Esophagus (tissue), 2 donors: ENCODE data around the gene PRDM2. TPM values are rescaled to one million over a fixed set of nuclear protein-coding genes. Genes with fewer than 3 reads are reported as not detected.

Source experiments
- H3K27ac ChIP-seq, 2 donors: one replicate each; pipeline ENCODE4 v1.5.1; 2013; ENCODE audit warnings: low read depth in 2 of 2, mild to moderate bottlenecking in 2 of 2, inconsistent platforms in 1 of 2, low read length in 1 of 2, moderate library complexity in 1 of 2
- H3K27me3 ChIP-seq, 2 donors: one replicate each; pipeline ENCODE4 v1.6.1; 2013; ENCODE audit warnings: low read length in 2 of 2, control low read depth in 1 of 2, mild to moderate bottlenecking in 1 of 2; ENCODE audit not compliant: insufficient read depth in 2 of 2, control insufficient read depth in 1 of 2
- H3K36me3 ChIP-seq, 2 donors: one replicate each; pipeline ENCODE4 v1.6.1; 2013; ENCODE audit warnings: low read length in 1 of 2; ENCODE audit not compliant: control insufficient read depth in 2 of 2, insufficient read depth in 2 of 2
- H3K4me1 ChIP-seq, 2 donors: one replicate each; pipeline ENCODE4 v1.6.1; 2013; ENCODE audit warnings: low read length in 1 of 2; ENCODE audit not compliant: control insufficient read depth in 2 of 2, insufficient read depth in 2 of 2
- H3K4me3 ChIP-seq, 2 donors: one replicate each; pipeline ENCODE4 v1.5.1; 2013; ENCODE audit warnings: low read length in 2 of 2, mild to moderate bottlenecking in 2 of 2, low read depth in 1 of 2, moderate library complexity in 1 of 2
- H3K9me3 ChIP-seq, 2 donors: one replicate each; pipeline ENCODE4 v1.6.1; 2013; ENCODE audit warnings: mild to moderate bottlenecking in 2 of 2, low read depth in 1 of 2, low read length in 1 of 2, moderate library complexity in 1 of 2; ENCODE audit not compliant: control insufficient read depth in 2 of 2, insufficient read depth in 1 of 2
- WGBS, 2 donors: extraction: QIAGEN DNeasy Blood & Tissue Kit; methylation state at CpG; one replicate each; pipeline ENCODE4 v1.1.7; 2013; 5-methylcytosine and 5-hydroxymethylcytosine counted together
- polyA plus RNA-seq, 2 donors: library from polyadenylated mRNA; stranded (reverse); fragments of 200-250 nt; gene quantifications; one replicate each; pipeline ENCODE4 v1.2.3, GENCODE V29; 2013
- donor health status: healthy with polysubstance abuse.
- donor health status: Bipolar disorder and iron deficiency.

The PRDM2 gene
- polyA plus RNA-seq, 2 donors = 12.1 to 16.0 TPM

DNA sequence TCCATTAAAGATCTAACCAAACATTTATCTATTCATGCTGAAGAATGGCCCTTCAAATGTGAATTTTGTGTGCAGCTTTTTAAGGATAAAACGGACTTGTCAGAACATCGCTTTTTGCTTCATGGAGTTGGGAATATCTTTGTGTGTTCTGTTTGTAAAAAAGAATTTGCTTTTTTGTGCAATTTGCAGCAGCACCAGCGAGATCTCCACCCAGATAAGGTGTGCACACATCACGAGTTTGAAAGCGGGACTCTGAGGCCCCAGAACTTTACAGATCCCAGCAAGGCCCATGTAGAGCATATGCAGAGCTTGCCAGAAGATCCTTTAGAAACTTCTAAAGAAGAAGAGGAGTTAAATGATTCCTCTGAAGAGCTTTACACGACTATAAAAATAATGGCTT is 81.2 kb downstream of the PRDM2 start:
- H3K27ac ChIP-seq = no peak overlapping the region
- H3K4me1 ChIP-seq = peaks cover 0 to 2% of the 10 kb centered on the region in 2 donors

DNA sequence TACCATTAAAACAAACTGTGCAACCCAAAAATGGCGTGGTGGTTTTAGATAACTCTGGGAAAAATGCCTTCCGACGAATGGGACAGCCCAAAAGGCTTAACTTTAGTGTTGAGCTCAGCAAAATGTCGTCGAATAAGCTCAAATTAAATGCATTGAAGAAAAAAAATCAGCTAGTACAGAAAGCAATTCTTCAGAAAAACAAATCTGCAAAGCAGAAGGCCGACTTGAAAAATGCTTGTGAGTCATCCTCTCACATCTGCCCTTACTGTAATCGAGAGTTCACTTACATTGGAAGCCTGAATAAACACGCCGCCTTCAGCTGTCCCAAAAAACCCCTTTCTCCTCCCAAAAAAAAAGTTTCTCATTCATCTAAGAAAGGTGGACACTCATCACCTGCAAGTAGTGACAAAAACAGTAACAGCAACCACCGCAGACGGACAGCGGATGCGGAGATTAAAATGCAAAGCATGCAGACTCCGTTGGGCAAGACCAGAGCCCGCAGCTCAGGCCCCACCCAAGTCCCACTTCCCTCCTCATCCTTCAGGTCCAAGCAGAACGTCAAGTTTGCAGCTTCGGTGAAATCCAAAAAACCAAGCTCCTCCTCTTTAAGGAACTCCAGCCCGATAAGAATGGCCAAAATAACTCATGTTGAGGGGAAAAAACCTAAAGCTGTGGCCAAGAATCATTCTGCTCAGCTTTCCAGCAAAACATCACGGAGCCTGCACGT is 82.1 kb downstream of the PRDM2 start:
- no peak overlapping the region for H3K4me3 ChIP-seq
- no peaks in the 10 kb centered on the region for H3K9me3 ChIP-seq
- H3K27ac ChIP-seq = peak overlapping the region in 1 of 2 donors; percentile 67
- no peaks in the 10 kb centered on the region for H3K27me3 ChIP-seq
- peaks cover 13 to 33% of the 10 kb centered on the region in 2 donors for H3K36me3 ChIP-seq
- WGBS, 2 donors = 44 to 53% methylated on average over 20 of the region's 20 CpGs
- H3K4me1 ChIP-seq = peaks cover 0 to 2% of the 10 kb centered on the region in 2 donors

More for the DNA sequence above, 81.2 kb downstream of the PRDM2 start:
- H3K36me3 ChIP-seq = peaks cover 16 to 37% of the 10 kb centered on the region in 2 donors
- WGBS, 2 donors = 82% methylated on average over 6 of the region's 6 CpGs
- no peaks in the 10 kb centered on the region for H3K9me3 ChIP-seq
- no peaks in the 10 kb centered on the region for H3K27me3 ChIP-seq
- H3K4me3 ChIP-seq = no peak overlapping the region

GRCh38 chr1:13782634-13783360 is 82.8 kb downstream of the PRDM2 start:
- Histone ChIP-seq H3K4me1 (peaks cover 0 to 2% of the 10 kb centered on the region in 2 donors), H3K27ac (peak overlapping the region in 1 of 2 donors; percentile 67), H3K36me3 (peaks cover 13 to 32% of the 10 kb centered on the region in 2 donors), H3K27me3 (no peaks in the 10 kb centered on the region), H3K4me3 (no peak overlapping the region), H3K9me3 (no peaks in the 10 kb centered on the region)
- 64 to 74% methylated on average over 12 of the region's 12 CpGs for WGBS, 2 donors

DNA sequence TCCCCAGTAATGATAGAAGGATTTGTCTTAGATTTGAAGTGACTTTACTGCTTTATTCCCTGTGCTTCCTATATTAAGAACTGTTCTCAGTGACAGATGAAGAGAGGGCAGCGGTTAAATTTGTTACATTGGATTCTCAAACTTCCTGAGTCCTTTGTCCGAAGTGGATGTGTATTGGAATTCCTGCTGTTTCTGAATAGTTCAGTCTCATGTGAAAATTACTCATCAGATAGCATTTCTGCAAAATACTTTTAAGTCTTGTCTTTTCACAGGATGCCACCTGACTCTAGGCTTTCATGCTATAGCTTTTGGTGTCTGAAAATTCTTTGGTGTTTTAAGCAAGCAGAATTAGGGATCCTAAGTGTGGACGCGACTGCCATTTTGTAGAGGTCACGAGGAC is 83.6 kb downstream of the PRDM2 start:
- no peak overlapping the region for H3K4me3 ChIP-seq
- no peaks in the 10 kb centered on the region for H3K27me3 ChIP-seq
- H3K27ac ChIP-seq = no peak overlapping the region
- 72 to 88% methylated on average over 5 of the region's 5 CpGs for WGBS, 2 donors
- no peaks in the 10 kb centered on the region for H3K9me3 ChIP-seq
- H3K36me3 ChIP-seq = peaks cover 13 to 29% of the 10 kb centered on the region in 2 donors
- peaks cover 0 to 2% of the 10 kb centered on the region in 2 donors for H3K4me1 ChIP-seq

GRCh38 chr1:13784971-13785370 is 85.0 kb downstream of the PRDM2 start:
- H3K27ac ChIP-seq = no peak overlapping the region
- H3K4me1 ChIP-seq = peaks cover 0 to 2% of the 10 kb centered on the region in 2 donors
- H3K27me3 ChIP-seq = no peaks in the 10 kb centered on the region
- H3K4me3 ChIP-seq = no peak overlapping the region
- WGBS, 2 donors = 61 to 71% methylated on average over 5 of the region's 5 CpGs
- H3K9me3 ChIP-seq = no peaks in the 10 kb centered on the region
- peaks cover 6 to 24% of the 10 kb centered on the region in 2 donors for H3K36me3 ChIP-seq

DNA sequence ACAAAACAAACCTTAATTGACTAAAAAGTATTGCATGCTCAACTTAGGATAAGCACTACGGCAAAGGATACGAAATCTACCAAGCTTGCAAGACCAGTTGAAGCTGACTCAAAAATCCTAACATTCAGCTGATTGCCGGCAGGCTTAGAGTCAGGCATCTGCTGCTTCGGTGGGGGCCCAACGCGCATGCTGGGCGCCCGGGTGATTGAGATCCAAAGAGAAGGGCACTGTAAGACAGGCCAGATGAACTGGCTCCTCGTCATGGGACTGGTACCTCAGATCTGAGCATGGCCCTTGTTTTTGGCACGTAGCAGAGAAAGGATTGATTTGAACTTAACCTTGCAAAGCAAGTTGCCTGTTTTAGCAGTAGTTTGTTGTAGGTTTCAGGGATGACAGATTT is 86.6 kb downstream of the PRDM2 start:
- no peaks in the 10 kb centered on the region for H3K27me3 ChIP-seq
- H3K27ac ChIP-seq = no peak overlapping the region
- H3K4me1 ChIP-seq = peaks cover 0 to 2% of the 10 kb centered on the region in 2 donors
- no peak overlapping the region for H3K4me3 ChIP-seq
- H3K9me3 ChIP-seq = no peaks in the 10 kb centered on the region
- peaks cover 3 to 22% of the 10 kb centered on the region in 2 donors for H3K36me3 ChIP-seq
- 92 to 95% methylated on average over 10 of the region's 10 CpGs for WGBS, 2 donors

- 92 to 94% methylated on average over 6 of the region's 6 CpGs for WGBS, 2 donors
- peaks cover 3 to 20% of the 10 kb centered on the region in 2 donors for H3K36me3 ChIP-seq
These were observed 88.8 kb downstream of the PRDM2 start for GRCh38 chr1:13788795-13789194.

DNA sequence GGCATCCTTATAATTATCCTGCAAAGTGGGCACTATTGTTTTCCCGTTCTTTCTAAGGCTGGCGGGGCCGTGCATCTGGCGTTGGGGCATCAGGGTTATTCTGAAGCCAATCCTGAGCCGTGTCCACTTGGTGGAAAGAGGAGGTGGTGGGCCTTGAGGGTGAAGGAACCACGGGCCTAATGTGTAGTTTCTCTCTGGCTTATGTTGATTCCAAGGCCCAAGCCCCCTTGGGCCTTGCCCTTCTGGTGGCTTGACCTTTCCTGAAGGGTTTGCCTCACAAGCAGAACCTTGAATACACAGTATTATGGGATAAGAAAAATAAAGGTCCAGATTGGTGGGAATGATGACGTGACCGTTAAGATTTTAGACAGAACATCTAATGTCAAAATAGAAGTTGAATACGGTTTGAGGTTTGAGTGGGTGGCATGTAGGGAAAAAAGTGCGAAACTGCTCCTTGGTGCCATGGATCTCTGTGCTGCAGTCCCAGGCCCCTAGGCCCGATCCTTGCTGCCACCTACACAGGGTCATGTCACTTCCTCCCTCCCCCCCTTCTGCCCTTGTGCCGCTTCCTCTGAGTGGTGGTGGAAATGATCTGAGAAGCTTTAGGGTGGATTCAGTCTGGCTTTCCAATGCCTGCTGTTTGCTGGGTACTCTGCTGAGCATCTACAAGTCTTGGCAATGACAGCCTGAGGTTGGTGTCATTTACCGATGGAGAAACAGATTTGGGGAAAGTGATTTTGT is 90.5 kb downstream of the PRDM2 start:
- H3K36me3 ChIP-seq = peaks cover 3 to 21% of the 10 kb centered on the region in 2 donors
- 88 to 89% methylated on average over 13 of the region's 13 CpGs for WGBS, 2 donors
- H3K4me3 ChIP-seq = no peak overlapping the region
- no peaks in the 10 kb centered on the region for H3K27me3 ChIP-seq
- H3K4me1 ChIP-seq = no peaks in the 10 kb centered on the region
- H3K9me3 ChIP-seq = no peaks in the 10 kb centered on the region
- no peak overlapping the region for H3K27ac ChIP-seq

More at GRCh38 chr1:13788795-13789194, 88.8 kb downstream of the PRDM2 start:
- no peaks in the 10 kb centered on the region for H3K4me1 ChIP-seq
- H3K27ac ChIP-seq = no peak overlapping the region
- H3K27me3 ChIP-seq = no peaks in the 10 kb centered on the region
- H3K4me3 ChIP-seq = no peak overlapping the region
- H3K9me3 ChIP-seq = no peaks in the 10 kb centered on the region

DNA sequence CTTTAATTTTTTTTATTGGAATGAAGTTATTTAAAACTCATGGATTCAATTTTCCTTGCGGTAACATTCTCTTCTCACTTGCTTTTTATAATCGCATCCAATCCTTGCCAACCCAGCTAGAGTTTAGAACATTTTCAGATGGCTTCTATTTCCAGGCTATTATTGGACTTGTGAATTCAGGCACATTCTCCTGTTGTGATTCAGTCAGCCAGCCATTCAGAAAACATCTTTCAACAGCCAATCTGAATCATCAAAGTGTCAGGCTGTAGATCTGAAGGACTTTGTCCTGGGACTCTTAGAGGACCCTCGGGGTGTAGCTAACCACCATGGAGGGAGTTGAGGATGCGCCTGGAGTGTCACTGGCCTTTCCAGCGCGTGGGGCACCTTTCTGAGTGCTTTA is 92.4 kb downstream of the PRDM2 start:
- H3K27me3 ChIP-seq = no peaks in the 10 kb centered on the region
- H3K9me3 ChIP-seq = no peaks in the 10 kb centered on the region
- no peak overlapping the region for H3K4me3 ChIP-seq
- 88 to 92% methylated on average over 6 of the region's 6 CpGs for WGBS, 2 donors
- no peaks in the 10 kb centered on the region for H3K4me1 ChIP-seq
- no peak overlapping the region for H3K27ac ChIP-seq
- peaks cover 0 to 17% of the 10 kb centered on the region in 2 donors for H3K36me3 ChIP-seq
